ENCODE results near the gene IRAK2. TPM values are rescaled to one million over a fixed set of nuclear protein-coding genes. Genes with fewer than 3 reads are reported as not detected.
A peak's percentile ranks its signal among the peaks of the same experiment; 100 is the strongest.
"Not testable (repeated sequence)": the region's sequence is repeated elsewhere in the genome, so short reads cannot be mapped to it uniquely, and the experiment has no call there.

The IRAK2 gene
- total RNA-seq, 1 donor from 2014 or later = 2.0 TPM

- Mint-ChIP-seq H3K36me3 (ENCODE audit: low read depth, unreplicated experiment) (peaks cover 23% of the 10 kb centered on the region), H3K4me3 (ENCODE audit: unreplicated experiment) (no peak overlapping the region), H3K9me3 (ENCODE audit: unreplicated experiment) (no peaks in the 10 kb centered on the region), H3K27me3 (ENCODE audit: low read depth, unreplicated experiment) (no peaks in the 10 kb centered on the region), H3K27ac (ENCODE audit: unreplicated experiment) (peak overlapping the region; percentile 17), H3K4me1 (ENCODE audit: low read depth, unreplicated experiment) (peaks cover 14% of the 10 kb centered on the region)
- H3K4me3 ChIP-seq (ENCODE audit: insufficient read depth, low read depth, low read length) = no peak overlapping the region
- no peak for FAIRE-seq
- peak; percentile 33 for DNase-seq (ENCODE audit: low read depth)
- peak overlapping the region; percentile 21 for H3K9ac ChIP-seq (ENCODE audit: low read length)
- no peaks in the 10 kb centered on the region for H3K27me3 ChIP-seq (ENCODE audit: insufficient read depth, low read length)
- peaks cover 80% of the 10 kb centered on the region for H3K79me2 ChIP-seq (ENCODE audit: insufficient read depth, low read length)
- peak overlapping the region; percentile 57 for H3K4me2 ChIP-seq (ENCODE audit: low read length)
- TF ChIP-seq EZH2 (IDR thresholded peaks at IDR 0.05; ENCODE audit: insufficient read depth, low read length) = no peak
- TF ChIP-seq CTCF (IDR thresholded peaks at IDR 0.05; ENCODE audit: insufficient read depth, low read depth, low read length) = peak; percentile 60
- H4K20me1 ChIP-seq (ENCODE audit: insufficient read depth, low read length) = peaks cover 78% of the 10 kb centered on the region
- no peaks in the 10 kb centered on the region for H3K4me1 ChIP-seq (ENCODE audit: insufficient read depth, low read length)
- H3K36me3 ChIP-seq (ENCODE audit: insufficient read depth, low read length) = peaks cover 17% of the 10 kb centered on the region
- no peaks in the 10 kb centered on the region for H3K9me3 ChIP-seq (ENCODE audit: insufficient read depth, low read depth, low read length)
- H3K27ac ChIP-seq (ENCODE audit: low read depth, low read length) = no peak overlapping the region
- H2AFZ ChIP-seq (ENCODE audit: low read depth, low read length) = no peak overlapping the region
These were observed 99.1 kb downstream of the IRAK2 start for GRCh38 chr3:10263646-10264363.

- Histone ChIP-seq H3K9me3 (ENCODE audit: insufficient read depth, low read depth, low read length) (no peaks in the 10 kb centered on the region), H3K36me3 (ENCODE audit: insufficient read depth, low read length) (peaks cover 16% of the 10 kb centered on the region), H3K9ac (ENCODE audit: low read length) (no peak overlapping the region), H3K27me3 (ENCODE audit: insufficient read depth, low read length) (no peaks in the 10 kb centered on the region), H3K27ac (ENCODE audit: low read depth, low read length) (no peak overlapping the region), H3K4me2 (ENCODE audit: low read length) (no peak overlapping the region), H4K20me1 (ENCODE audit: insufficient read depth, low read length) (peaks cover 78% of the 10 kb centered on the region), H3K4me3 (ENCODE audit: insufficient read depth, low read depth, low read length) (no peak overlapping the region), H3K4me1 (ENCODE audit: insufficient read depth, low read length) (no peaks in the 10 kb centered on the region), H3K79me2 (ENCODE audit: insufficient read depth, low read length) (peaks cover 90% of the 10 kb centered on the region), H2AFZ (ENCODE audit: low read depth, low read length) (no peak overlapping the region)
- FAIRE-seq (no peak), DNase-seq (ENCODE audit: low read depth) (no peak)
- Mint-ChIP-seq H3K27ac (ENCODE audit: unreplicated experiment) (no peak overlapping the region), H3K4me1 (ENCODE audit: low read depth, unreplicated experiment) (peaks cover 14% of the 10 kb centered on the region), H3K4me3 (ENCODE audit: unreplicated experiment) (no peak overlapping the region), H3K27me3 (ENCODE audit: low read depth, unreplicated experiment) (no peaks in the 10 kb centered on the region), H3K36me3 (ENCODE audit: low read depth, unreplicated experiment) (peaks cover 18% of the 10 kb centered on the region), H3K9me3 (ENCODE audit: unreplicated experiment) (no peaks in the 10 kb centered on the region)
- no peak for TF ChIP-seq EZH2 (IDR thresholded peaks at IDR 0.05; ENCODE audit: insufficient read depth, low read length)
These were observed 101.1 kb downstream of the IRAK2 start for GRCh38 chr3:10265833-10266232.

GRCh38 chr3:10266936-10267335 is 102.2 kb downstream of the IRAK2 start:
- not testable (repeated sequence) for H3K9me3 ChIP-seq (ENCODE audit: insufficient read depth, low read depth, low read length); H2AFZ ChIP-seq (ENCODE audit: low read depth, low read length); H3K9me3 Mint-ChIP-seq (ENCODE audit: unreplicated experiment); H3K27me3 ChIP-seq (ENCODE audit: insufficient read depth, low read length); H3K4me3 ChIP-seq (ENCODE audit: insufficient read depth, low read depth, low read length); H3K4me2 ChIP-seq (ENCODE audit: low read length); DNase-seq (ENCODE audit: low read depth); H3K4me1 ChIP-seq (ENCODE audit: insufficient read depth, low read length); H3K27me3 Mint-ChIP-seq (ENCODE audit: low read depth, unreplicated experiment); H3K9ac ChIP-seq (ENCODE audit: low read length); H3K27ac ChIP-seq (ENCODE audit: low read depth, low read length); H3K27ac Mint-ChIP-seq (ENCODE audit: unreplicated experiment); FAIRE-seq; H3K4me3 Mint-ChIP-seq (ENCODE audit: unreplicated experiment)
- peaks cover 93% of the 10 kb centered on the region for H3K79me2 ChIP-seq (ENCODE audit: insufficient read depth, low read length)
- Mint-ChIP-seq H3K4me1 (ENCODE audit: low read depth, unreplicated experiment) (peaks cover 11% of the 10 kb centered on the region), H3K36me3 (ENCODE audit: low read depth, unreplicated experiment) (peaks cover 16% of the 10 kb centered on the region)
- H3K36me3 ChIP-seq (ENCODE audit: insufficient read depth, low read length) = peaks cover 12% of the 10 kb centered on the region
- peaks cover 80% of the 10 kb centered on the region for H4K20me1 ChIP-seq (ENCODE audit: insufficient read depth, low read length)

Data from astrocyte (in vitro differentiated cells and primary cell).